SK-N-SH (cell line): ENCODE results near the gene DYNC1LI2. TPM values are rescaled to one million over a fixed set of nuclear protein-coding genes. Genes with fewer than 3 reads are reported as not detected.

Experiments
- CTCF ChIA-PET: fragments of 300-600, 350-600 bp; formaldehyde crosslinking; extraction: SDS; loops from one replicate; lab custom pipeline; 2021; lab: Yijun Ruan, JAX
- POLR2A ChIA-PET: fragments of 350-600 bp; sonication (Branson Sonifier 250); formaldehyde crosslinking; extraction: SDS; loops from one replicate; lab custom pipeline; 2020; ENCODE audit warnings: antibody characterized with exemption, inconsistent platforms; lab: Yijun Ruan, JAX
- DNase-seq: peaks from one replicate; pipeline ENCODE4 v3.0.0; 2012
- H2AFZ ChIP-seq: fragments of 200-600 bp; sonication (generic); 2 replicates; pipeline ENCODE4 v1.8.1; 2016; ENCODE audit warnings: antibody characterized with exemption, mild to moderate bottlenecking, low read depth
- H3F3A ChIP-seq: fragments of 200-600 bp; sonication (generic); replicated peaks from 2 replicates; pipeline ENCODE3; 2016; ENCODE audit warnings: antibody characterized with exemption, mild to moderate bottlenecking; ENCODE audit not compliant: insufficient read depth
- H3K27ac ChIP-seq, 2 experiments: fragments of 200-500 bp in 1 of 2; fragments of 200-600 bp in 1 of 2; sonication (Bioruptor generic) in 1 of 2; sonication (generic), shearing (Covaris generic) in 1 of 2; 2 replicates each; pipeline versions ENCODE4 v1.5.1 to v1.6.1; 2014 to 2016; ENCODE audit warnings: low read depth in 2 of 2, inconsistent platforms in 1 of 2, low read length in 1 of 2, mild to moderate bottlenecking in 1 of 2, mixed read lengths in 1 of 2
- H3K27me3 ChIP-seq: fragments of 200-600 bp; sonication (generic), shearing (Covaris generic); 2 replicates; pipeline ENCODE4 v1.6.1; 2016; ENCODE audit warnings: mixed run types; ENCODE audit not compliant: insufficient read depth
- H3K36me3 ChIP-seq, 2 experiments: fragments of 200-500 bp in 1 of 2; fragments of 200-600 bp in 1 of 2; sonication (Bioruptor generic) in 1 of 2; sonication (generic) in 1 of 2; replicated peaks in 1 of 2; 2 replicates each; pipeline versions ENCODE3 to v1.5.1; 2014 to 2016; ENCODE audit warnings: low read length in 1 of 2, mild to moderate bottlenecking in 1 of 2; ENCODE audit not compliant: insufficient read depth in 2 of 2, control insufficient read depth in 1 of 2
- H3K4me1 ChIP-seq, 2 experiments: fragments of 200-500 bp in 1 of 2; fragments of 200-600 bp in 1 of 2; sonication (Bioruptor generic) in 1 of 2; sonication (generic), shearing (Covaris generic) in 1 of 2; 2 replicates each; pipeline versions ENCODE4 v1.5.1 to v1.6.1; 2014 to 2016; ENCODE audit warnings: low read depth in 1 of 2, low read length in 1 of 2, mixed run types in 1 of 2; ENCODE audit not compliant: insufficient read depth in 2 of 2, control insufficient read depth in 1 of 2
- H3K4me2 ChIP-seq: fragments of 200-600 bp; sonication (generic), shearing (Covaris generic); 2 replicates; pipeline ENCODE4 v1.6.1; 2017; ENCODE audit warnings: mixed run types
- H3K4me3 ChIP-seq, 2 experiments: fragments of 200-500 bp in 1 of 2; fragments of 200-600 bp in 1 of 2; sonication (Bioruptor generic) in 1 of 2; sonication (generic), shearing (Covaris generic) in 1 of 2; 2 replicates each; pipeline versions ENCODE4 v1.5.1 to v1.8.1; 2014 to 2016; ENCODE audit warnings: low read depth in 2 of 2, inconsistent platforms in 1 of 2, low read length in 1 of 2, mild to moderate bottlenecking in 1 of 2, mixed read lengths in 1 of 2, moderate library complexity in 1 of 2
- H3K79me2 ChIP-seq: fragments of 200-600 bp; sonication (generic); 2 replicates; pipeline ENCODE4 v1.8.1; 2017; ENCODE audit warnings: mild to moderate bottlenecking; ENCODE audit not compliant: insufficient read depth
- H3K9ac ChIP-seq: fragments of 200-600 bp; sonication (generic); 2 replicates; pipeline ENCODE4 v1.6.1; 2017; ENCODE audit warnings: mixed run types
- H3K9me2 ChIP-seq: fragments of 200-600 bp; sonication (generic); 2 replicates; pipeline ENCODE4 v1.6.1; 2017; ENCODE audit warnings: mixed run types
- H3K9me3 ChIP-seq: fragments of 200-600 bp; sonication (generic); 2 replicates; pipeline ENCODE4 v1.6.1; 2017; ENCODE audit warnings: mixed run types, mild to moderate bottlenecking, moderate library complexity
- H4K20me1 ChIP-seq: fragments of 200-600 bp; sonication (generic); 2 replicates; pipeline ENCODE4 v1.6.1; 2017; ENCODE audit warnings: mild to moderate bottlenecking, mixed run types; ENCODE audit not compliant: insufficient read depth
- CHD2 ChIP-seq: fragments of 150-350 bp; IDR thresholded peaks from 2 replicates; pipeline ENCODE4 v1.6.1; 2018; ENCODE audit warnings: low read length; ENCODE audit not compliant: partially characterized antibody
- CTCF ChIP-seq: fragments of 200-600 bp; sonication (generic); IDR thresholded peaks from 2 replicates; pipeline ENCODE4 v1.6.1; 2017; ENCODE audit warnings: antibody characterized with exemption, mild to moderate bottlenecking, moderate library complexity
- EP300 ChIP-seq, 2 experiments: IDR thresholded peaks; 2 replicates each; pipeline versions ENCODE4 v1.4.0 to v1.6.1; 2012; ENCODE audit warnings: borderline replicate concordance in 1 of 2, low read depth in 1 of 2, low read length in 1 of 2
- EZH2phosphoT487 ChIP-seq: fragments of 200-600 bp; sonication (generic); IDR thresholded peaks from 2 replicates; pipeline ENCODE4 v1.6.1; 2017; ENCODE audit warnings: low read depth, mixed run types, mild to moderate bottlenecking, antibody characterized with exemption, moderate library complexity, borderline replicate concordance
- FOSL2 ChIP-seq: IDR thresholded peaks from 2 replicates; pipeline ENCODE4 v1.4.0; 2012; ENCODE audit warnings: low read depth, mild to moderate bottlenecking, moderate library complexity, borderline replicate concordance
- FOXJ3 ChIP-seq: sonication (generic); formaldehyde crosslinking; IDR thresholded peaks from 2 replicates; pipeline ENCODE4 v1.5.1; 2020; ENCODE audit warnings: mild to moderate bottlenecking, missing genetic modification reagents
- FOXM1 ChIP-seq: IDR thresholded peaks from 2 replicates; pipeline ENCODE4 v1.4.0; 2012; ENCODE audit warnings: low read depth, mild to moderate bottlenecking
- GABPA ChIP-seq: IDR thresholded peaks from 2 replicates; pipeline ENCODE4 v1.4.0; 2012; ENCODE audit warnings: low read depth, mild to moderate bottlenecking
- NRF1 ChIP-seq: IDR thresholded peaks from 2 replicates; pipeline ENCODE4 v1.6.1; 2012; ENCODE audit warnings: low read depth, mild to moderate bottlenecking, low read length
- PBX3 ChIP-seq: IDR thresholded peaks from 2 replicates; pipeline ENCODE4; 2012
- RXRA ChIP-seq: IDR thresholded peaks from 2 replicates; pipeline ENCODE4 v1.4.0; 2012; ENCODE audit warnings: low read depth, mild to moderate bottlenecking, borderline replicate concordance
- SMC3 ChIP-seq: IDR thresholded peaks from 2 replicates; pipeline ENCODE4 v1.6.1; 2012; ENCODE audit warnings: low read depth, low read length, improper control_type of control experiment
- USF1 ChIP-seq: IDR thresholded peaks from 2 replicates; pipeline ENCODE4 v1.4.0; 2012; ENCODE audit warnings: low read depth, borderline replicate concordance
- WGBS: methylation state at CpG from one replicate; pipeline ENCODE4 v1.1.6; 2017; ENCODE audit warnings: low lambda C conversion rate; 5-methylcytosine and 5-hydroxymethylcytosine counted together
- polyA plus RNA-seq, 3 experiments: library from polyadenylated mRNA; depleted of rRNA; stranded (reverse); fragments of >200 nt; gene quantifications; 2 replicates each; pipeline ENCODE4 v1.2.3, GENCODE V29; 2012
- TF ChIP-seq, protein P1 (sequence below): IDR thresholded peaks from 2 replicates; pipeline ENCODE4 v1.4.0; 2012; ENCODE audit warnings: low read depth

The DYNC1LI2 gene
- polyA plus RNA-seq, 1 of the 3 experiments (the other 2 are of a cell fraction) = 33.1 TPM

DNA sequence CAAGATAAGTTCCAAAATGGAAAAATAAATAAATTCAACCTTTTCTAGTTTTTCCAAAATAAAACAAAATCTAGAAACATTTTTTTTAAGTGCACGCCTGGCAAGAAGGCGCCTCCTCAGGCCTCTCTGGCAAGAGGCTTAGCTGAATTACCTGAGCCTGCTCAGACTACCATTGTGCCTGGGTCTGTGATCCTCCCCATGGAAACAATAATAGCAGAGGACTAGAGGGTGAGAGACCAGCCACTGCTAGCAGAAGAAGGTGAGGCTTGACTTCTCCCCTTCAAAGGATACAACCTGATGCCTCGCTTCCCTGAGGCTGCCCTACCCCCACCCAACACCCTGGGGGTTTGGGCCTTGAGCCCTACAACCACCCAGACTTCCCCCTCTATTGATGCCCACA is 35.1 kb upstream of the DYNC1LI2 start:
- DNase-seq = no peak
- ChIA-PET POLR2A (no interaction called here), CTCF (interaction anchor here (0.8 kb wide), 1 partner anchor 44 kb away, joined by 3 read pairs; the partner anchor contains the start of gene NAE1)
- Histone ChIP-seq H3K27me3 (no peaks in the 10 kb centered on the region), H3K9me3 (no peaks in the 10 kb centered on the region), H2AFZ (no peak overlapping the region), H3K4me1 (no peaks in the 10 kb centered on the region), H3K9me2 (no peaks in the 10 kb centered on the region), H3K36me3 (no peaks in the 10 kb centered on the region), H3K4me3 (no peak overlapping the region), H3F3A (no peaks in the 10 kb centered on the region), H4K20me1 (no peaks in the 10 kb centered on the region), H3K79me2 (no peaks in the 10 kb centered on the region), H3K9ac (no peak overlapping the region), H3K27ac (no peak overlapping the region), H3K4me2 (no peak overlapping the region)
- TF ChIP-seq NRF1 = no peak
- no peak for TF ChIP-seq EP300 (IDR thresholded peaks at IDR 0.05; ENCODE audit: borderline replicate concordance in 1 of 2, low read depth in 1 of 2, low read length in 1 of 2)
- no peak for TF ChIP-seq FOXJ3 (CRISPR knock-in tag)
- TF ChIP-seq FOSL2 = no peak
- no peak for TF ChIP-seq PBX3
- no peak for TF ChIP-seq SMC3
- no peak for TF ChIP-seq USF1
- TF ChIP-seq FOXM1 = no peak
- no peak for TF ChIP-seq GABPA
- TF ChIP-seq, protein P1, sequence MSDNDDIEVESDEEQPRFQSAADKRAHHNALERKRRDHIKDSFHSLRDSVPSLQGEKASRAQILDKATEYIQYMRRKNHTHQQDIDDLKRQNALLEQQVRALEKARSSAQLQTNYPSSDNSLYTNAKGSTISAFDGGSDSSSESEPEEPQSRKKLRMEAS = no peak
- no peak for TF ChIP-seq EZH2phosphoT487
- TF ChIP-seq CTCF = no peak
- TF ChIP-seq RXRA = no peak
- WGBS = 95% methylated on average over 3 of the region's 3 CpGs

- no peak overlapping the region for H3K4me3 ChIP-seq
- no peaks in the 10 kb centered on the region for H3K4me1 ChIP-seq
- H4K20me1 ChIP-seq = no peaks in the 10 kb centered on the region
- no peaks in the 10 kb centered on the region for H3K79me2 ChIP-seq
- H3K9ac ChIP-seq = no peak overlapping the region
- ChIA-PET POLR2A (no interaction called here), CTCF (interaction anchor here (1.9 kb wide), 1 partner anchor 25 kb away, joined by 8 read pairs; the partner anchor contains the start of gene DYNC1LI2)
- no peak for DNase-seq
- H3K4me2 ChIP-seq = no peak overlapping the region
- no peaks in the 10 kb centered on the region for H3F3A ChIP-seq
- no peaks in the 10 kb centered on the region for H3K36me3 ChIP-seq
- TF ChIP-seq CHD2 = no peak
- H3K9me2 ChIP-seq = no peaks in the 10 kb centered on the region
- H3K27ac ChIP-seq = no peak overlapping the region
- H3K27me3 ChIP-seq = no peaks in the 10 kb centered on the region
- H3K9me3 ChIP-seq = no peaks in the 10 kb centered on the region
- no peak overlapping the region for H2AFZ ChIP-seq
These were observed 25.0 kb upstream of the DYNC1LI2 start for GRCh38 chr16:66776457-66776856.
